Raji (cell line): Measurements from ENCODE around the gene TMOD1.

Experiments used
- POLR2A ChIP-seq: IDR thresholded peaks from 2 replicates; pipeline ENCODE4 v1.6.1; 2011; ENCODE audit warnings: low read depth, low read length, control low read depth; ENCODE audit not compliant: insufficient read depth

TMOD1 gene

GRCh38 chr9:97491216-97491999 lies 10.1 kb upstream of the TMOD1 start:
- TF ChIP-seq POLR2A = no peak

GRCh38 chr9:97500263-97500662 lies 1.2 kb upstream of the TMOD1 start:
- no peak for TF ChIP-seq POLR2A

GRCh38 chr9:97500765-97501176 lies 695 bp upstream of the TMOD1 start:
- TF ChIP-seq POLR2A = no peak

GRCh38 chr9:97501972-97502221 lies 431 bp downstream of the TMOD1 start:
- no peak for TF ChIP-seq POLR2A

- no peak for TF ChIP-seq POLR2A
Observed at GRCh38 chr9:97502222-97502983, 937 bp downstream of the TMOD1 start.

- no peak for TF ChIP-seq POLR2A
Observed at GRCh38 chr9:97502984-97503861, 1.8 kb downstream of the TMOD1 start.

GRCh38 chr9:97503862-97504210 lies 2.4 kb downstream of the TMOD1 start:
- no peak for TF ChIP-seq POLR2A

GRCh38 chr9:97504381-97505216 lies 3.1 kb downstream of the TMOD1 start:
- TF ChIP-seq POLR2A = no peak

- no peak for TF ChIP-seq POLR2A
Observed at GRCh38 chr9:97505845-97506244, 4.4 kb downstream of the TMOD1 start.

GRCh38 chr9:97506306-97506705 lies 4.8 kb downstream of the TMOD1 start:
- TF ChIP-seq POLR2A = no peak

- no peak for TF ChIP-seq POLR2A
Observed at GRCh38 chr9:97506787-97507186, 5.3 kb downstream of the TMOD1 start.

GRCh38 chr9:97507428-97507984 lies 6.0 kb downstream of the TMOD1 start:
- no peak for TF ChIP-seq POLR2A

GRCh38 chr9:97508852-97509251 lies 7.4 kb downstream of the TMOD1 start:
- no peak for TF ChIP-seq POLR2A

GRCh38 chr9:97510797-97511654 lies 9.6 kb downstream of the TMOD1 start:
- TF ChIP-seq POLR2A = no peak
